Endodermal cell (in vitro differentiated cells): ENCODE data around the gene SLC27A2. TPM values are rescaled to one million over a fixed set of nuclear protein-coding genes. Genes with fewer than 3 reads are reported as not detected.

ENCODE experiments used
- DNase-seq: peaks from one replicate; pipeline ENCODE4 v3.0.0-alpha.2; 2017
- H3K27ac ChIP-seq: 2 replicates; pipeline ENCODE4 v1.5.1; 2013; ENCODE audit warnings: mild to moderate bottlenecking, low read depth, low read length, moderate library complexity
- H3K27me3 ChIP-seq: 2 replicates; pipeline ENCODE4 v1.6.1; 2013; ENCODE audit warnings: mild to moderate bottlenecking, low read length, moderate library complexity; ENCODE audit not compliant: insufficient read depth, control insufficient read depth, poor library complexity, severe bottlenecking
- H3K36me3 ChIP-seq: 2 replicates; pipeline ENCODE4 v1.7.0; 2013; ENCODE audit warnings: mild to moderate bottlenecking, low read length, moderate library complexity; ENCODE audit not compliant: control insufficient read depth, insufficient read depth
- H3K4me1 ChIP-seq: one replicate; pipeline ENCODE4 v1.7.0; 2013; ENCODE audit warnings: low read length; ENCODE audit not compliant: control insufficient read depth, insufficient read depth
- H3K4me3 ChIP-seq: 2 replicates; pipeline ENCODE4 v1.5.1; 2013; ENCODE audit warnings: mild to moderate bottlenecking, low read length, moderate library complexity
- H3K9ac ChIP-seq: 2 replicates; pipeline ENCODE4 v1.6.1; 2013; ENCODE audit warnings: mild to moderate bottlenecking, low read length, moderate library complexity; ENCODE audit not compliant: poor library complexity, severe bottlenecking; ENCODE audit errors: extremely low read depth
- H3K9me3 ChIP-seq: 2 replicates; pipeline ENCODE4 v1.6.1; 2013; ENCODE audit warnings: mild to moderate bottlenecking, low read length, moderate library complexity; ENCODE audit not compliant: control insufficient read depth
- H3K27ac Mint-ChIP-seq: 2 replicates; pipeline ENCODE4 v1.8.0; 2020; ENCODE audit warnings: mixed read lengths
- H3K27me3 Mint-ChIP-seq: 2 replicates; pipeline ENCODE4 v1.8.0; 2021; ENCODE audit warnings: mild to moderate bottlenecking, mixed read lengths; ENCODE audit not compliant: insufficient read depth
- H3K36me3 Mint-ChIP-seq: 2 replicates; pipeline ENCODE4 v1.8.0; 2020; ENCODE audit warnings: low read depth, mixed read lengths
- H3K4me1 Mint-ChIP-seq: 2 replicates; pipeline ENCODE4 v1.8.0; 2020; ENCODE audit warnings: mixed read lengths
- H3K4me3 Mint-ChIP-seq: 2 replicates; pipeline ENCODE4 v1.8.0; 2020; ENCODE audit warnings: mild to moderate bottlenecking, moderate library complexity, mixed read lengths
- H3K9me3 Mint-ChIP-seq: 2 replicates; pipeline ENCODE4 v1.8.0; 2020; ENCODE audit warnings: mild to moderate bottlenecking, mixed read lengths
- CTCF ChIP-seq: fragments of 200-600 bp; sonication (generic); conservative IDR thresholded peaks from 2 replicates; pipeline ENCODE4 v1.5.0; 2021; ENCODE audit warnings: antibody characterized with exemption, mild to moderate bottlenecking
- WGBS, 2 experiments: methylation state at CpG; one replicate each; pipeline versions ENCODE4 v1.1.5 to v1.1.7; 2013; ENCODE audit warnings: missing lambda C conversion rate in 2 of 2, mixed read lengths in 1 of 2; ENCODE audit not compliant: insufficient coverage in 1 of 2, insufficient read length in 1 of 2; 5-methylcytosine and 5-hydroxymethylcytosine counted together
- total RNA-seq, 2 donors: library from RNA; stranded (reverse); fragmentation: NEBNext Ultra II Directional in 1 of 2; extraction: Animal tissue kit (Norgen Biotek cat#: 25700) in 1 of 2; gene quantifications; 2 replicates in 1 of 2; 3 replicates in 1 of 2; pipeline ENCODE4 v1.2.1, GENCODE V29; 2021

The SLC27A2 gene
- total RNA-seq, 2 donors from 2014 or later = 4.0 to 6.8 TPM

- Histone ChIP-seq H3K36me3 (no peaks in the 10 kb centered on the region), H3K4me1 (no peaks in the 10 kb centered on the region), H3K9ac (no peak overlapping the region), H3K4me3 (no peak overlapping the region), H3K27me3 (no peaks in the 10 kb centered on the region), H3K9me3 (no peaks in the 10 kb centered on the region), H3K27ac (no peak overlapping the region)
- 93 to 94% methylated on average over 5 of the region's 5 CpGs for WGBS, 2 experiments
- H3K27me3 Mint-ChIP-seq = no peaks in the 10 kb centered on the region
- no peaks in the 10 kb centered on the region for H3K9me3 Mint-ChIP-seq
- no peaks in the 10 kb centered on the region for H3K36me3 Mint-ChIP-seq
- H3K4me1 Mint-ChIP-seq = peaks cover 7% of the 10 kb centered on the region
- TF ChIP-seq CTCF = no peak
- no peak for DNase-seq
- H3K27ac Mint-ChIP-seq = no peak overlapping the region
- no peak overlapping the region for H3K4me3 Mint-ChIP-seq
These were observed 45.1 kb downstream of the SLC27A2 start for GRCh38 chr15:50227076-50227475.

- H3K9me3 Mint-ChIP-seq = no peaks in the 10 kb centered on the region
- H3K27ac Mint-ChIP-seq = no peak overlapping the region
- no peak overlapping the region for H3K9ac ChIP-seq
- WGBS, 2 experiments = 90 to 91% methylated on average over 3 of the region's 3 CpGs
- peaks cover 18% of the 10 kb centered on the region for H3K4me1 Mint-ChIP-seq
- H3K27ac ChIP-seq = no peak overlapping the region
- no peaks in the 10 kb centered on the region for H3K9me3 ChIP-seq
- no peak overlapping the region for H3K4me3 Mint-ChIP-seq
- H3K27me3 Mint-ChIP-seq = no peaks in the 10 kb centered on the region
- no peak overlapping the region for H3K4me3 ChIP-seq
- no peak for DNase-seq
- H3K36me3 Mint-ChIP-seq = no peaks in the 10 kb centered on the region
- H3K27me3 ChIP-seq = no peaks in the 10 kb centered on the region
- H3K4me1 ChIP-seq = peaks cover 5% of the 10 kb centered on the region
- H3K36me3 ChIP-seq = no peaks in the 10 kb centered on the region
- no peak for TF ChIP-seq CTCF
These were observed 46.9 kb downstream of the SLC27A2 start for GRCh38 chr15:50228866-50229265.

- H3K27ac ChIP-seq = no peak overlapping the region
- peaks cover 5% of the 10 kb centered on the region for H3K4me1 ChIP-seq
- no peak overlapping the region for H3K4me3 Mint-ChIP-seq
- no peaks in the 10 kb centered on the region for H3K27me3 ChIP-seq
- no peaks in the 10 kb centered on the region for H3K27me3 Mint-ChIP-seq
- no peak for DNase-seq
- no peak for TF ChIP-seq CTCF
- H3K27ac Mint-ChIP-seq = no peak overlapping the region
- H3K9me3 Mint-ChIP-seq = no peaks in the 10 kb centered on the region
- no peaks in the 10 kb centered on the region for H3K9me3 ChIP-seq
- no peaks in the 10 kb centered on the region for H3K36me3 ChIP-seq
- H3K4me3 ChIP-seq = no peak overlapping the region
- H3K4me1 Mint-ChIP-seq = peaks cover 18% of the 10 kb centered on the region
- 80 to 92% methylated on average over 2 of the region's 3 CpGs for WGBS, 2 experiments
- no peaks in the 10 kb centered on the region for H3K36me3 Mint-ChIP-seq
- H3K9ac ChIP-seq = no peak overlapping the region
These were observed 47.3 kb downstream of the SLC27A2 start for GRCh38 chr15:50229336-50229735.
